Endothelial cell of umbilical vein (primary cell): ENCODE data around the gene MGLL. TPM values are rescaled to one million over a fixed set of nuclear protein-coding genes. Genes with fewer than 3 reads are reported as not detected.

Experiments used
- BruUV-seq: library from RNA; stranded (reverse); fragments of 400-500 nt; replicated peaks from 2 replicates; lab custom pipeline; 2021; lab: Mats Ljungman, UMichigan
- CTCF ChIA-PET: fragments of 300-600, 350-600 bp; sonication (Branson Sonifier 250); formaldehyde crosslinking; loops from one replicate; lab custom pipeline; 2021; ENCODE audit warnings: antibody characterized with exemption, inconsistent platforms; lab: Charles Lee
- POLR2A ChIA-PET: fragments of 300-600, 350-600 bp; sonication (Branson Sonifier 250); formaldehyde crosslinking; loops from one replicate; lab custom pipeline; 2021; ENCODE audit warnings: antibody characterized with exemption, inconsistent platforms; lab: Charles Lee
- DNase-seq: peaks from one replicate; pipeline ENCODE4 v3.0.0-alpha.2; 2011; ENCODE audit warnings: low read depth, low spot score
- FAIRE-seq: peaks from 2 replicates; lab custom pipeline; 2011; peaks lifted over from hg19 to GRCh38; lab: Jason Lieb, UNC
- H2AFZ ChIP-seq: 2 replicates; pipeline ENCODE4 v1.6.0; 2012; ENCODE audit warnings: low read depth, low read length, control low read depth, inconsistent platforms
- H3K27ac ChIP-seq: 2 replicates; pipeline ENCODE4 v1.5.1; 2011; ENCODE audit warnings: low read depth, mild to moderate bottlenecking, control low read depth, low read length, moderate library complexity; ENCODE audit not compliant: insufficient read depth
- H3K27me3 ChIP-seq, 2 experiments: 2 replicates each; pipeline versions ENCODE4 v1.6.0 to v1.6.1; 2011; ENCODE audit warnings: low read length in 2 of 2, mixed read lengths in 1 of 2; ENCODE audit not compliant: control insufficient read depth in 2 of 2, insufficient read depth in 2 of 2
- H3K36me3 ChIP-seq, 2 experiments: 2 replicates in 1 of 2; 3 replicates in 1 of 2; pipeline ENCODE4 v1.5.1; 2011; ENCODE audit warnings: low read length in 2 of 2, mild to moderate bottlenecking in 1 of 2, moderate library complexity in 1 of 2; ENCODE audit not compliant: control insufficient read depth in 2 of 2, insufficient read depth in 2 of 2; ENCODE audit errors: extremely low read depth in 1 of 2
- H3K4me1 ChIP-seq: 3 replicates; pipeline ENCODE4 v1.5.1; 2011; ENCODE audit warnings: mild to moderate bottlenecking, low read length; ENCODE audit not compliant: control insufficient read depth, insufficient read depth; ENCODE audit errors: extremely low read depth
- H3K4me2 ChIP-seq: 2 replicates; pipeline ENCODE4 v1.6.1; 2011; ENCODE audit warnings: low read length, control low read depth, mixed read lengths; ENCODE audit not compliant: insufficient read depth
- H3K4me3 ChIP-seq, 3 experiments: fragments of 200-600 bp in 1 of 3; sonication (generic), shearing (Covaris generic) in 1 of 3; replicated peaks in 1 of 3; 2 replicates each; pipeline ENCODE4 v1.5.1; 2011 to 2016; ENCODE audit warnings: control low read depth in 3 of 3, low read length in 3 of 3, mild to moderate bottlenecking in 2 of 3, inconsistent platforms in 1 of 3, low read depth in 1 of 3, moderate library complexity in 1 of 3; ENCODE audit not compliant: insufficient read depth in 1 of 3
- H3K79me2 ChIP-seq: 2 replicates; pipeline ENCODE4 v1.6.0; 2012; ENCODE audit warnings: low read length, inconsistent platforms; ENCODE audit not compliant: control insufficient read depth, insufficient read depth
- H3K9ac ChIP-seq: replicated peaks from 2 replicates; pipeline ENCODE3; 2011; ENCODE audit warnings: low read length, control low read depth; ENCODE audit not compliant: insufficient read depth; ENCODE audit errors: extremely low read depth
- H3K9me1 ChIP-seq: replicated peaks from 3 replicates; pipeline ENCODE4 v1.6.0; 2011; ENCODE audit warnings: mild to moderate bottlenecking, low read length; ENCODE audit not compliant: control insufficient read depth, insufficient read depth; ENCODE audit errors: extremely low read depth
- H3K9me3 ChIP-seq: replicated peaks from 2 replicates; pipeline ENCODE4 v1.5.1; 2012; ENCODE audit warnings: low read length, inconsistent platforms; ENCODE audit not compliant: control insufficient read depth, insufficient read depth
- H4K20me1 ChIP-seq: replicated peaks from 2 replicates; pipeline ENCODE3; 2011; ENCODE audit warnings: mild to moderate bottlenecking, low read length; ENCODE audit not compliant: control insufficient read depth, insufficient read depth; ENCODE audit errors: extremely low read depth
- CTCF ChIP-seq, 2 donors: IDR thresholded peaks; 1 replicate in 1 of 2; 2 replicates in 1 of 2; pipeline ENCODE4 v1.5.1; 2011; ENCODE audit warnings: low read length in 2 of 2, mild to moderate bottlenecking in 2 of 2, moderate library complexity in 2 of 2, control low read depth in 1 of 2, inconsistent platforms in 1 of 2, low read depth in 1 of 2; ENCODE audit not compliant: insufficient read depth in 1 of 2; ENCODE audit errors: extremely low read depth in 1 of 2
- EZH2 ChIP-seq: IDR thresholded peaks from 2 replicates; pipeline ENCODE4 v1.6.1; 2012; ENCODE audit warnings: borderline replicate concordance, low read depth, mild to moderate bottlenecking, moderate library complexity, low read length, inconsistent platforms; ENCODE audit not compliant: severe bottlenecking
- FOS ChIP-seq: IDR thresholded peaks from 2 replicates; pipeline ENCODE4 v1.6.1; 2011; ENCODE audit warnings: mild to moderate bottlenecking, low read length, moderate library complexity, borderline replicate concordance; ENCODE audit not compliant: insufficient read depth
- GATA2 ChIP-seq: IDR thresholded peaks from 2 replicates; pipeline ENCODE4 v1.7.0; 2011; ENCODE audit warnings: low read depth, mild to moderate bottlenecking, moderate library complexity, mixed read lengths, low read length; ENCODE audit not compliant: insufficient read length, insufficient read depth
- JUN ChIP-seq: IDR thresholded peaks from 2 replicates; pipeline ENCODE4 v1.6.1; 2011; ENCODE audit warnings: borderline replicate concordance, low read depth; ENCODE audit not compliant: insufficient read length, insufficient read depth
- MAX ChIP-seq: IDR thresholded peaks from 2 replicates; pipeline ENCODE4 v1.6.1; 2011; ENCODE audit not compliant: insufficient read depth, insufficient read length
- MYC ChIP-seq: IDR thresholded peaks from one replicate; pipeline ENCODE4 v1.6.1; 2011; ENCODE audit warnings: mild to moderate bottlenecking, low read depth, low read length
- POLR2A ChIP-seq: IDR thresholded peaks from 2 replicates; pipeline ENCODE4 v1.6.1; 2012; ENCODE audit warnings: low read depth, mild to moderate bottlenecking, control low read depth, low read length
- POLR2AphosphoS5 ChIP-seq: IDR thresholded peaks from 2 replicates; pipeline ENCODE4 v1.6.1; 2012; ENCODE audit warnings: low read depth, mild to moderate bottlenecking, control low read depth, low read length, moderate library complexity; ENCODE audit not compliant: insufficient read depth
- dilution Hi-C: fragments of 300-500 bp; cut with MboI; formaldehyde crosslinking; loops from one replicate; pipeline ENCODE4 v1.15.0; 2019; ENCODE audit warnings: low sequenced_read_pairs; ENCODE audit not compliant: extremely low pct_ligation_motif_present
- intact Hi-C: fragments of 100-400 bp; cut with micrococcal nuclease; formaldehyde crosslinking; loops from one replicate; pipeline ENCODE4 v1.10.0; 2022
- polyA plus RNA-seq, 4 experiments: library from polyadenylated mRNA; depleted of rRNA in 3 of 4; stranded (reverse) in 3 of 4; unstranded in 1 of 4; fragments of >200 nt; gene quantifications; 2 replicates each; pipeline versions ENCODE4 v1.2.1 to v1.2.3, GENCODE V29; 2011 to 2012; ENCODE audit warnings: missing spikeins in 1 of 4
- total RNA-seq: library from RNA; stranded (reverse); gene quantifications from 2 replicates; pipeline ENCODE4 v1.2.3, GENCODE V29; 2021

MGLL gene
- total and polyA plus RNA-seq, 2 donors (not counting 3 experiments of a cell fraction or from before 2014, with no cell fraction given): 30.7 to 60.2 TPM

GRCh38 chr3:127640042-127640355 is 182.3 kb downstream of the MGLL start:
- dilution Hi-C loops: no loop called here
- CTCF ChIA-PET: interaction anchor here (0.9 kb wide), 1 partner anchor 11 kb away, joined by 3 read pairs; no protein-coding TSS in a partner anchor
- H3K27me3 ChIP-seq: peaks cover 1 to 10% of the 10 kb centered on the region in 2 experiments
- DNase-seq (no peak), FAIRE-seq (no peak)
- no peaks in the 10 kb centered on the region for H3K9me1 ChIP-seq
- H3K4me1 ChIP-seq: no peaks in the 10 kb centered on the region
- H3K36me3 ChIP-seq: no peaks in the 10 kb centered on the region
- intact Hi-C loops: no loop called here
- no peak overlapping the region for H3K4me3 ChIP-seq
- H4K20me1 ChIP-seq: no peaks in the 10 kb centered on the region
- TF ChIP-seq JUN (no peak), POLR2AphosphoS5 (no peak), POLR2A (no peak), EZH2 (no peak), MAX (no peak)
- BruUV-seq: no TSS peak
- H3K9ac ChIP-seq: no peak overlapping the region
- POLR2A ChIA-PET: no interaction called here
- no peaks in the 10 kb centered on the region for H3K9me3 ChIP-seq
- H3K27ac ChIP-seq: no peak overlapping the region
- H3K4me2 ChIP-seq: no peak overlapping the region
- H2AFZ ChIP-seq: no peak overlapping the region
- H3K79me2 ChIP-seq: no peaks in the 10 kb centered on the region

- peaks cover 2 to 10% of the 10 kb centered on the region in 2 experiments for H3K27me3 ChIP-seq
- intact Hi-C loops: no loop called here
- no peaks in the 10 kb centered on the region for H4K20me1 ChIP-seq
- TF ChIP-seq FOS: no peak
- no peak for TF ChIP-seq EZH2
- no peak for TF ChIP-seq MAX
- no peak for TF ChIP-seq POLR2A
- TF ChIP-seq JUN: no peak
- no peak for TF ChIP-seq CTCF (IDR thresholded peaks at IDR 0.05; ENCODE audit: extremely low read depth in 1 of 2, insufficient read depth in 1 of 2, low read depth in 1 of 2, low read length in 2 of 2)
- TF ChIP-seq POLR2AphosphoS5: no peak
- no peak for TF ChIP-seq MYC
- TF ChIP-seq GATA2: no peak
- ChIA-PET POLR2A (no interaction called here), CTCF (no interaction called here)
- DNase-seq (no peak), FAIRE-seq (no peak)
- H3K36me3 ChIP-seq: no peaks in the 10 kb centered on the region
- H3K27ac ChIP-seq: no peak overlapping the region
- dilution Hi-C loops: no loop called here
- no peak overlapping the region for H3K4me2 ChIP-seq
- H2AFZ ChIP-seq: no peak overlapping the region
- no peak overlapping the region for H3K9ac ChIP-seq
- no peaks in the 10 kb centered on the region for H3K79me2 ChIP-seq
- no peaks in the 10 kb centered on the region for H3K4me1 ChIP-seq
- no TSS peak for BruUV-seq
- no peaks in the 10 kb centered on the region for H3K9me1 ChIP-seq
- no peak overlapping the region for H3K4me3 ChIP-seq
- no peaks in the 10 kb centered on the region for H3K9me3 ChIP-seq
Observed at GRCh38 chr3:127639173-127640041, 182.9 kb downstream of the MGLL start.
